ENCODE measurements around the gene ITPK1.

Gene ITPK1

DNA sequence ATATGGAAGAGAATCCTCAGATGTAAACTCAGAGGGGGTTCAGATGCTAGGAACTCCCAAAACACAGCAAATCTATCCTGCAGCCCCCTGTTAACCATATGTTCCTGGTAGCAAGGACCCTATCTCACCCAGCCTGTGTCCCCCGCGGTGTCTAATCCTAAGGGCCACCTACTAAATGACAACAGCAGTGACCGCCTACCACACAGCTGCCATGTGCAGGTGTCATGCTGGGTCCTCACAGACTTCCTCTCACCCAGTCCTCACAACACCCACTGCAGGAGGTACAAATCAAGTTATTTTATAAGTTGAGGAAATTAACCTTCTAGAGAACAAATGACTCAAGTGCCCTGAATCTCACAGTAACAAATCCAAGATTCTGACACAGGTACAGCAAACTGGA lies 73.9 kb downstream of the ITPK1 start:
- TF ChIP-seq NFIC (IDR thresholded peaks at IDR 0.05) (no peak), EGR1 (IDR thresholded peaks at IDR 0.05) (no peak), TAF1 (IDR thresholded peaks at IDR 0.05; ENCODE audit: low read depth) (no peak), YY1 (IDR thresholded peaks at IDR 0.05; ENCODE audit: low read depth) (no peak), RAD21 (IDR thresholded peaks at IDR 0.05; ENCODE audit: low read depth) (no peak), TCF12 (IDR thresholded peaks at IDR 0.05; ENCODE audit: low read depth) (no peak), ZBTB7A (IDR thresholded peaks at IDR 0.05; ENCODE audit: low read depth) (no peak), EP300 (IDR thresholded peaks at IDR 0.05; ENCODE audit: borderline replicate concordance) (no peak), CREB1 (IDR thresholded peaks at IDR 0.05; ENCODE audit: low read depth) (no peak), TEAD4 (IDR thresholded peaks at IDR 0.05) (no peak), CEBPB (IDR thresholded peaks at IDR 0.05) (no peak)
- TF ChIP-seq, protein P1, sequence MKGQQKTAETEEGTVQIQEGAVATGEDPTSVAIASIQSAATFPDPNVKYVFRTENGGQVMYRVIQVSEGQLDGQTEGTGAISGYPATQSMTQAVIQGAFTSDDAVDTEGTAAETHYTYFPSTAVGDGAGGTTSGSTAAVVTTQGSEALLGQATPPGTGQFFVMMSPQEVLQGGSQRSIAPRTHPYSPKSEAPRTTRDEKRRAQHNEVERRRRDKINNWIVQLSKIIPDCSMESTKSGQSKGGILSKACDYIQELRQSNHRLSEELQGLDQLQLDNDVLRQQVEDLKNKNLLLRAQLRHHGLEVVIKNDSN (IDR thresholded peaks at IDR 0.05) = no peak
- TF ChIP-seq, protein P2, sequence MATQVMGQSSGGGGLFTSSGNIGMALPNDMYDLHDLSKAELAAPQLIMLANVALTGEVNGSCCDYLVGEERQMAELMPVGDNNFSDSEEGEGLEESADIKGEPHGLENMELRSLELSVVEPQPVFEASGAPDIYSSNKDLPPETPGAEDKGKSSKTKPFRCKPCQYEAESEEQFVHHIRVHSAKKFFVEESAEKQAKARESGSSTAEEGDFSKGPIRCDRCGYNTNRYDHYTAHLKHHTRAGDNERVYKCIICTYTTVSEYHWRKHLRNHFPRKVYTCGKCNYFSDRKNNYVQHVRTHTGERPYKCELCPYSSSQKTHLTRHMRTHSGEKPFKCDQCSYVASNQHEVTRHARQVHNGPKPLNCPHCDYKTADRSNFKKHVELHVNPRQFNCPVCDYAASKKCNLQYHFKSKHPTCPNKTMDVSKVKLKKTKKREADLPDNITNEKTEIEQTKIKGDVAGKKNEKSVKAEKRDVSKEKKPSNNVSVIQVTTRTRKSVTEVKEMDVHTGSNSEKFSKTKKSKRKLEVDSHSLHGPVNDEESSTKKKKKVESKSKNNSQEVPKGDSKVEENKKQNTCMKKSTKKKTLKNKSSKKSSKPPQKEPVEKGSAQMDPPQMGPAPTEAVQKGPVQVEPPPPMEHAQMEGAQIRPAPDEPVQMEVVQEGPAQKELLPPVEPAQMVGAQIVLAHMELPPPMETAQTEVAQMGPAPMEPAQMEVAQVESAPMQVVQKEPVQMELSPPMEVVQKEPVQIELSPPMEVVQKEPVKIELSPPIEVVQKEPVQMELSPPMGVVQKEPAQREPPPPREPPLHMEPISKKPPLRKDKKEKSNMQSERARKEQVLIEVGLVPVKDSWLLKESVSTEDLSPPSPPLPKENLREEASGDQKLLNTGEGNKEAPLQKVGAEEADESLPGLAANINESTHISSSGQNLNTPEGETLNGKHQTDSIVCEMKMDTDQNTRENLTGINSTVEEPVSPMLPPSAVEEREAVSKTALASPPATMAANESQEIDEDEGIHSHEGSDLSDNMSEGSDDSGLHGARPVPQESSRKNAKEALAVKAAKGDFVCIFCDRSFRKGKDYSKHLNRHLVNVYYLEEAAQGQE (IDR thresholded peaks at IDR 0.05; ENCODE audit: low read depth) = no peak

DNA sequence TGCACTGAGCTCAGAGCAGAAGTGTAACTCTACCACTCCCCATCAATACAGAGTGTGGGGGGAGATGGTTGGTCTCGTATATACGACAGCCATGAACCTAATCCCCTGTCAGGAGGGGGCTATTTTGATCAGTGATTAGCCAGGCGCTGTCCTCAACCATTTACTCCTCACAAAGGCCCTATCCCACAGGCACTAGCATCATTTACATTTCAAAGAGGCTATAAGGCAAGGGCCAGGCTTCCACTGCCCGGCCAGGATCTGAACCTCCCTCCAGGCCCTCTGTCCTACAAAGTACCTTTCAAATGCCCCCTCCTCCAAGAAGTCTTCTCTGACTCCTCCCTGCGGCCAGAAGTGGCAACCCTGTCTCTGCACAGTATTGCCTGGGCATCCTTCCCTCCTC lies 74.7 kb downstream of the ITPK1 start:
- TF ChIP-seq RAD21 (IDR thresholded peaks at IDR 0.05; ENCODE audit: low read depth) (no peak), EGR1 (IDR thresholded peaks at IDR 0.05) (no peak), YY1 (IDR thresholded peaks at IDR 0.05; ENCODE audit: low read depth) (no peak), ZBTB7A (IDR thresholded peaks at IDR 0.05; ENCODE audit: low read depth) (no peak), EP300 (IDR thresholded peaks at IDR 0.05; ENCODE audit: borderline replicate concordance) (no peak), CREB1 (IDR thresholded peaks at IDR 0.05; ENCODE audit: low read depth) (no peak), TAF1 (IDR thresholded peaks at IDR 0.05; ENCODE audit: low read depth) (no peak)
- TF ChIP-seq, protein P1 (IDR thresholded peaks at IDR 0.05) = no peak
- TF ChIP-seq, protein P2 (IDR thresholded peaks at IDR 0.05; ENCODE audit: low read depth) = no peak

DNA sequence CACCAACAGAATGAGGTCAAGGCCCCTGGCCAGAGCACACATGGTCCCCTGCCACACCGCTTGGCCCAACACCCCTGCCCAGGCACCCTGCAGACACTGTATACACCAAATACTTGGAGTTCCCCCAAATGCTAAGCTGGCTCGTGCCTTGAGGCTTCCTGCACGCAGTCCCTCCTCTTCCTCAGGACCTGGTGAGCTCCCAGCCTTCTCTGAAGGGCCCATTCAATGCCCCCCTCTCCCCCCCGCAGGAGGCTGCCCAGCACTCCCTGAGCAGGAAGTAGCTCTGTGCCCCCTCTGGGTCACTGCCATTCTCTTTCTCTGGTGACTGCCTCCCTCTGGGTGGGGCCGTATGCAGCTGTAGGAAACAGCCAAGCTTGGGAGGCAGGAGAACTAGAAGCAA lies 75.3 kb downstream of the ITPK1 start:
- no peak for TF ChIP-seq TCF12 (IDR thresholded peaks at IDR 0.05; ENCODE audit: low read depth)
- TF ChIP-seq, protein P3, sequence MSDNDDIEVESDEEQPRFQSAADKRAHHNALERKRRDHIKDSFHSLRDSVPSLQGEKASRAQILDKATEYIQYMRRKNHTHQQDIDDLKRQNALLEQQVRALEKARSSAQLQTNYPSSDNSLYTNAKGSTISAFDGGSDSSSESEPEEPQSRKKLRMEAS (IDR thresholded peaks at IDR 0.05) = no peak
- TF ChIP-seq, protein P1 (IDR thresholded peaks at IDR 0.05) = no peak
- TF ChIP-seq ZBTB7A (IDR thresholded peaks at IDR 0.05; ENCODE audit: low read depth) = no peak
- TF ChIP-seq NFIC (IDR thresholded peaks at IDR 0.05) = no peak
- no peak for TF ChIP-seq TEAD4 (IDR thresholded peaks at IDR 0.05)
- no peak for TF ChIP-seq YY1 (IDR thresholded peaks at IDR 0.05; ENCODE audit: low read depth)
- no peak for TF ChIP-seq CEBPB (IDR thresholded peaks at IDR 0.05)
- TF ChIP-seq TAF1 (IDR thresholded peaks at IDR 0.05; ENCODE audit: low read depth) = no peak
- TF ChIP-seq FOXM1 (IDR thresholded peaks at IDR 0.05; ENCODE audit: borderline replicate concordance, low read depth) = no peak
- no peak for TF ChIP-seq CREB1 (IDR thresholded peaks at IDR 0.05; ENCODE audit: low read depth)
- no peak for TF ChIP-seq RAD21 (IDR thresholded peaks at IDR 0.05; ENCODE audit: low read depth)
- no peak for TF ChIP-seq EP300 (IDR thresholded peaks at IDR 0.05; ENCODE audit: borderline replicate concordance)
- TF ChIP-seq EGR1 (IDR thresholded peaks at IDR 0.05) = no peak

DNA sequence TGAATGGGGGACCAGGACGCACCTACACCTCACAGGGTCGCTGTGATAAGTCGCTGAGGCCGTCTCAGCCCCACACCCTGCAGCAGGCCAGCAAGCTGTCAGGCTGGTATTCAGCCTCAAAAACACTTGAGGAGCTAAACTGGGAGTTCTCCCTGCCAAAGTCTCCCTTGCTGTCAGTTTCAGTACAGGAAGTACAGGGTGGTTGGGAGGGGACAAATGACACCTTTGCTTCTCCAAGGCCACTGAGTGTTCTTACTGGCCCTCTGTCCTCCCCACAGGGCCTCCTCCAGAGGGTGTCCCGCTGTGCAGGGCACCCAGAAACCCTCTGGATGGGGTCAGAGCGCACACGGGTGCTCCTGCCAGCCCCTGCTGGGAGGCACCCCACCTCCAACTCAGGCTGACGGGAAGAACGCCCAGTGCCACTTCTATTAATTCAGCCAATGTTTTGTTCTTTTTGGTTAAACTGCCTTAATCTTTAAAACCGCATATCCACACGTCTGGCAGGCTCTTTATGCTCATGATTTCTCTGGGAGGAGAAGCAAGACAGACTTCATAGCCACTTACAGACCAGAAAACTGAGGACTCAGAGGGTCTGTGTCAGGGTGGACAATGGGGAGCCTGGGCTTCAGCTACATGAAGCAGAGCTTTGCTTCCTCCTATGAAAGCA lies 75.9 kb downstream of the ITPK1 start:
- no peak for TF ChIP-seq ZBTB7A (IDR thresholded peaks at IDR 0.05; ENCODE audit: low read depth)
- no peak for TF ChIP-seq TCF12 (IDR thresholded peaks at IDR 0.05; ENCODE audit: low read depth)
- no peak for TF ChIP-seq CREB1 (IDR thresholded peaks at IDR 0.05; ENCODE audit: low read depth)
- no peak for TF ChIP-seq EGR1 (IDR thresholded peaks at IDR 0.05)
- TF ChIP-seq TAF1 (IDR thresholded peaks at IDR 0.05; ENCODE audit: low read depth) = no peak
- no peak for TF ChIP-seq EP300 (IDR thresholded peaks at IDR 0.05; ENCODE audit: borderline replicate concordance)

DNA sequence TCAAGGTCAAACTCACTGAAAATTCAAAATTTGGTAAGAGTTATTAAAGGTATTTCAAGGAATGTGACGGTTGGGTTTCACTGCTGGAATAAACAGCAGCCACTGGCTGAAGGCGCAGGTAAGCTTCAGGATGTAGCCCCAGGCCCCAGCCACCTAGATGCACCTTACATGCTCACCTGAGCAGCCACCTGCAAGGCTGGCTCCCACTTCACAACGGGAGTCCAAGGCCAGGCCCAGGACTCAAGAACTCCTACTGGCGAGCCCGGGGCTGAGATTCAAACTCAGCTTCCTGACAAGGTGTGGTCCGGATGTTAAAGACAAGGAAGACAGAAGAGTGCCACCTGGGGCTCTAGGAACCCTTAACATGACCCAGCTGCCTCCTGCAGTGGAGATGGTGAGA lies 78.4 kb downstream of the ITPK1 start:
- TF ChIP-seq, protein P1 (IDR thresholded peaks at IDR 0.05) = no peak
- TF ChIP-seq CREB1 (IDR thresholded peaks at IDR 0.05; ENCODE audit: low read depth) = no peak
- no peak for TF ChIP-seq ZBTB7A (IDR thresholded peaks at IDR 0.05; ENCODE audit: low read depth)
- no peak for TF ChIP-seq EP300 (IDR thresholded peaks at IDR 0.05; ENCODE audit: borderline replicate concordance)
- TF ChIP-seq, protein P3 (IDR thresholded peaks at IDR 0.05) = no peak
- no peak for TF ChIP-seq YY1 (IDR thresholded peaks at IDR 0.05; ENCODE audit: low read depth)
- TF ChIP-seq, protein P2 (IDR thresholded peaks at IDR 0.05; ENCODE audit: low read depth) = no peak
- TF ChIP-seq RAD21 (IDR thresholded peaks at IDR 0.05; ENCODE audit: low read depth) = no peak
- TF ChIP-seq TAF1 (IDR thresholded peaks at IDR 0.05; ENCODE audit: low read depth) = no peak
- TF ChIP-seq NFIC (IDR thresholded peaks at IDR 0.05) = no peak
- no peak for TF ChIP-seq TCF12 (IDR thresholded peaks at IDR 0.05; ENCODE audit: low read depth)
- TF ChIP-seq CEBPB (IDR thresholded peaks at IDR 0.05) = no peak
- TF ChIP-seq FOXM1 (IDR thresholded peaks at IDR 0.05; ENCODE audit: borderline replicate concordance, low read depth) = no peak
- no peak for TF ChIP-seq TEAD4 (IDR thresholded peaks at IDR 0.05)
- TF ChIP-seq EGR1 (IDR thresholded peaks at IDR 0.05) = no peak

All from Ishikawa (cell line).